Endothelial cell (in vitro differentiated cells): Measurements from ENCODE around the gene CPEB2. TPM values are rescaled to one million over a fixed set of nuclear protein-coding genes. Genes with fewer than 3 reads are reported as not detected.

Experiments
- DNase-seq: peaks from one replicate; pipeline ENCODE4 v3.0.0; 2021; ENCODE audit warnings: low spot score
- H3K27ac Mint-ChIP-seq: one replicate; pipeline ENCODE4 v1.8.0; 2021; ENCODE audit warnings: mixed read lengths, inconsistent platforms; ENCODE audit not compliant: unreplicated experiment
- H3K27me3 Mint-ChIP-seq: one replicate; pipeline ENCODE4 v1.8.0; 2021; ENCODE audit warnings: mild to moderate bottlenecking, moderate library complexity, mixed read lengths, inconsistent platforms; ENCODE audit not compliant: unreplicated experiment
- H3K36me3 Mint-ChIP-seq: one replicate; pipeline ENCODE4 v1.8.0; 2021; ENCODE audit warnings: mild to moderate bottlenecking, low read depth, mixed read lengths, inconsistent platforms; ENCODE audit not compliant: unreplicated experiment
- H3K4me1 Mint-ChIP-seq: one replicate; pipeline ENCODE4 v1.8.0; 2021; ENCODE audit warnings: mild to moderate bottlenecking, mixed read lengths, inconsistent platforms; ENCODE audit not compliant: unreplicated experiment
- H3K4me3 Mint-ChIP-seq: one replicate; pipeline ENCODE4 v1.8.0; 2021; ENCODE audit warnings: mild to moderate bottlenecking, mixed read lengths, inconsistent platforms; ENCODE audit not compliant: unreplicated experiment
- H3K9me3 Mint-ChIP-seq: one replicate; pipeline ENCODE4 v1.8.0; 2021; ENCODE audit warnings: mixed read lengths, inconsistent platforms; ENCODE audit not compliant: unreplicated experiment
- CTCF ChIP-seq: fragments of 200-600 bp; sonication (generic); IDR thresholded peaks from one replicate; pipeline ENCODE4 v1.5.0; 2021; ENCODE audit warnings: antibody characterized with exemption; ENCODE audit not compliant: unreplicated experiment
- total RNA-seq: library from RNA; stranded (reverse); fragmentation: NEBNext Ultra II Directional; extraction: Animal tissue kit (Norgen Biotek cat#: 25700); gene quantifications from one replicate; pipeline ENCODE4 v1.2.1, GENCODE V29; 2021; ENCODE audit not compliant: unreplicated experiment

Gene CPEB2
- total RNA-seq, 1 donor from 2014 or later: 14.9 TPM

DNA sequence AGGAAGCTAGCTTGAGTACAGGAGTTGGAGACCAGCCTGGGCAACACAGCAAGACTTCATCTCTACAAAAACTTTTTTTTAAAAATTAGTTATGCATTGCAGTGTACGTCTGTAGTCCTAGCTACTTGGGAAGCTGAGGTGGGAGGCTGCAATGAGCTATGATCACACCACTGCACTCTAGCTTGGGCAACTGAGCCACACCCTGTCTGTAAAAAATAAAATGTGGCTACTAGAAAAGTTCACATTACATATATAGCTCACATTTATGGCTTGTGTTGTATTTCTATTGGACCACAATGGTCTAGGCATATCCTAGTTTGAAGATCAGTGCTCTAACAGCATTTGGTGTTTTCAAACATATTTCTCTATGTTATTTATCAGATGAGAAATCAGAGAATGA lies 11.8 kb upstream of the CPEB2 start:
- Mint-ChIP-seq H3K4me1 (no peaks in the 10 kb centered on the region), H3K36me3 (no peaks in the 10 kb centered on the region)

DNA sequence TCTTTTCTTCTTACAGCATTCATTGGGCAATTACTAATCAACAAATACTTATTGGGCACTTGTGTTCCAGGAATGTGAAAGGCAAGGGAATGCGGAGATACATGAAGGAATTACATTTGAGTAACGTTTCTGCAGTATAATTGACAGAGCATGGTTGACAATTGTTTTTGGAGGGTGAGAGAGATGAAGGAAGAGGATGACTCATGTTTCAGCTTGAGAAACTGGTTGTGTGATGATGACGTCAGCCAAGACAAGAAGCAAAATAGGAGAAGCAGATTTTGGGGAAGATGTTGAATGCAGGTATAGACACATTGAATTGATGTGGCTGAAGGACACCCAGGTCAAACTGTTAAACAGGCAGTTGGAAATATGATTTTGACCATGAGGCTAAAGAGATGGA lies 8.0 kb upstream of the CPEB2 start:
- TF ChIP-seq CTCF: no peak
- no peak overlapping the region for H3K4me3 Mint-ChIP-seq
- H3K9me3 Mint-ChIP-seq: no peaks in the 10 kb centered on the region
- H3K27ac Mint-ChIP-seq: no peak overlapping the region
- no peak for DNase-seq
- H3K4me1 Mint-ChIP-seq: no peaks in the 10 kb centered on the region
- H3K27me3 Mint-ChIP-seq: peaks cover 3% of the 10 kb centered on the region
- H3K36me3 Mint-ChIP-seq: no peaks in the 10 kb centered on the region

More for the DNA sequence above, 11.8 kb upstream of the CPEB2 start:
- H3K27me3 Mint-ChIP-seq: no peaks in the 10 kb centered on the region
- no peak for TF ChIP-seq CTCF
- no peak for DNase-seq
- H3K4me3 Mint-ChIP-seq: no peak overlapping the region
- H3K9me3 Mint-ChIP-seq: no peaks in the 10 kb centered on the region
- H3K27ac Mint-ChIP-seq: no peak overlapping the region

- DNase-seq: peak; percentile 21
- Mint-ChIP-seq H3K4me1 (peaks cover 12% of the 10 kb centered on the region), H3K27ac (peak overlapping the region; percentile 36), H3K27me3 (peaks cover 8% of the 10 kb centered on the region), H3K9me3 (no peaks in the 10 kb centered on the region), H3K4me3 (peak overlapping the region; percentile 90), H3K36me3 (peaks cover 5% of the 10 kb centered on the region)
- no peak for TF ChIP-seq CTCF
These were observed 923 bp upstream of the CPEB2 start for GRCh38 chr4:15001248-15001868.

DNA sequence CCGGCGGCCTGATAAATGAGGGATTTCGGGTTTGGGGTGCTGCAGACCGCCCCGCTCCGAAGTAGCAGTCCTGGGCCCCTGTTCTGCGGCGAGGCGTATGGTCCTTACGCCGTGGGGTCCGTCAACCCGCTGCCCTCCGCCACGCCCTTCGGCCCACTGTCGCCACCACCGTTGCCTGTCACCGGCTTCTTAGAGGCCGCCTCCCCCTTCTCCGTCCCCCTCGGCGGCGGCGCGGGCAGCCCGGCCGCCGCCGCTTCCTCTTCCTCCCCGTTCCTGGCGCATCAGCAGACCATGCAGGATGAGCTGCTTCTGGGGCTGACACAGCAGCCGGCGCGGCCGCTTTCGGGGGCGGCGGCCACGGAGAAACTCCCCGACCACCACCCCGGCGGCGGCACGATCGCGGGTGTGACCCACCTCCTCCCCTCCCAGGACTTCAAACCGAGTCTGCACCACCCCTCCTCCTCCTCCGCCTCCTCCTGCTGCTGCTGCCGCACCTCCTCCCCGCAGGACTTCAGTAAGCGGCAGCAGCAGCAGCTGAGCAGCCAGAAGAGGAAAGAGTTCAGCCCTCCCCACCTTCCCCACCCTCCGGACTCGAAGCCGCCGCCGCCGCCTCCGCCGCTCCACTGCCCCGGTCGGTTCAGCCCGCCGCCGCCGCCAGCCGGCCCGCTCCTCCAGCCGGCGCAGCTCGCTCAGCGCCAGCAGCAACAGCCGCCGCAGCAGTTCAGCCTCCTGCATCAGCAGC lies 549 bp downstream of the CPEB2 start:
- Mint-ChIP-seq H3K36me3 (peaks cover 5% of the 10 kb centered on the region), H3K27me3 (peaks cover 8% of the 10 kb centered on the region), H3K4me3 (peak overlapping the region; percentile 82), H3K4me1 (peaks cover 17% of the 10 kb centered on the region), H3K27ac (no peak overlapping the region), H3K9me3 (no peaks in the 10 kb centered on the region)
- no peak for TF ChIP-seq CTCF
- peak; percentile 66 for DNase-seq

GRCh38 chr4:15003401-15003890 lies 1.2 kb downstream of the CPEB2 start:
- Mint-ChIP-seq H3K27me3 (peaks cover 8% of the 10 kb centered on the region), H3K36me3 (peaks cover 5% of the 10 kb centered on the region), H3K4me1 (peaks cover 17% of the 10 kb centered on the region), H3K27ac (no peak overlapping the region), H3K9me3 (no peaks in the 10 kb centered on the region), H3K4me3 (no peak overlapping the region)
- no peak for TF ChIP-seq CTCF
- no peak for DNase-seq
